OCI-LY7 (cell line): ENCODE measurements around the gene MYEOV. TPM values are rescaled to one million over a fixed set of nuclear protein-coding genes. Genes with fewer than 3 reads are reported as not detected.

ENCODE experiments used
- BruUV-seq: library from RNA; stranded (reverse); fragments of 400-500 nt; replicated peaks from 2 replicates; lab custom pipeline; 2021; lab: Mats Ljungman, UMichigan
- CTCF ChIA-PET: fragments of 300-600 bp; sonication (Branson Sonifier 250); formaldehyde crosslinking; loops from one replicate; lab custom pipeline; 2022; ENCODE audit warnings: antibody characterized with exemption; ENCODE audit not compliant: unreplicated experiment; lab: Charles Lee
- POLR2A ChIA-PET: fragments of 300-600 bp; sonication (Branson Sonifier 250); formaldehyde crosslinking; loops from one replicate; lab custom pipeline; 2022; ENCODE audit warnings: antibody characterized with exemption; lab: Charles Lee
- DNase-seq: peaks from one replicate; pipeline ENCODE4 v3.0.0-alpha.2; 2015; ENCODE audit warnings: low spot score
- H2AFZ ChIP-seq: fragments of 200-600 bp; sonication (generic), shearing (Covaris generic); 2 replicates; pipeline ENCODE4 v1.6.1; 2014; ENCODE audit warnings: mild to moderate bottlenecking, antibody characterized with exemption, low read length, moderate library complexity
- H3K27ac ChIP-seq: fragments of 200-600 bp; sonication (generic); 2 replicates; pipeline ENCODE4 v1.5.1; 2014; ENCODE audit warnings: mixed run types, low read depth, mild to moderate bottlenecking, moderate library complexity, low read length, inconsistent platforms; ENCODE audit not compliant: poor library complexity, severe bottlenecking
- H3K36me3 ChIP-seq: fragments of 200-600 bp; sonication (generic); 2 replicates; pipeline ENCODE4 v1.6.1; 2014; ENCODE audit warnings: mild to moderate bottlenecking, antibody characterized with exemption, low read length, moderate library complexity, mixed read lengths; ENCODE audit not compliant: insufficient read depth
- H3K4me1 ChIP-seq: fragments of 200-600 bp; sonication (generic); 2 replicates; pipeline ENCODE4 v1.5.1; 2014; ENCODE audit warnings: mild to moderate bottlenecking, low read length; ENCODE audit not compliant: insufficient read depth, poor library complexity, severe bottlenecking
- H3K4me2 ChIP-seq: fragments of 200-600 bp; sonication (generic); 2 replicates; pipeline ENCODE4 v1.6.1; 2014; ENCODE audit warnings: mild to moderate bottlenecking, low read length
- H3K4me3 ChIP-seq: fragments of 200-600 bp; sonication (generic); 2 replicates; pipeline ENCODE4 v1.5.1; 2014; ENCODE audit warnings: mild to moderate bottlenecking, low read depth, low read length; ENCODE audit not compliant: poor library complexity, severe bottlenecking
- H3K79me2 ChIP-seq: fragments of 200-600 bp; sonication (generic); 2 replicates; pipeline ENCODE4 v1.6.1; 2016; ENCODE audit warnings: low read depth, mild to moderate bottlenecking, low read length, moderate library complexity, mixed read lengths; ENCODE audit not compliant: insufficient read depth
- H3K9me2 ChIP-seq: fragments of 200-600 bp; sonication (generic); 2 replicates; pipeline ENCODE4 v1.6.1; 2016; ENCODE audit warnings: mild to moderate bottlenecking, low read length, mixed read lengths; ENCODE audit not compliant: insufficient read depth
- H3K9me3 ChIP-seq: fragments of 200-600 bp; sonication (generic); 2 replicates; pipeline ENCODE4 v1.6.1; 2014; ENCODE audit warnings: mild to moderate bottlenecking, mixed run types, low read length, mixed read lengths
- H4K20me1 ChIP-seq: fragments of 200-600 bp; sonication (generic); 2 replicates; pipeline ENCODE4 v1.6.1; 2014; ENCODE audit warnings: mild to moderate bottlenecking, antibody characterized with exemption, low read length, moderate library complexity, mixed read lengths; ENCODE audit not compliant: insufficient read depth
- EZH2phosphoT487 ChIP-seq: fragments of 200-600 bp; sonication (generic); IDR thresholded peaks from 2 replicates; pipeline ENCODE4 v1.6.1; 2018; ENCODE audit warnings: low read depth, borderline replicate concordance, mild to moderate bottlenecking, mixed run types, antibody characterized with exemption, low read length, moderate library complexity, mixed read lengths
- intact Hi-C: fragments of 100-400 bp; cut with micrococcal nuclease; formaldehyde crosslinking; loops from one replicate; pipeline ENCODE4 v1.10.0; 2022; ENCODE audit not compliant: unreplicated experiment
- total RNA-seq, 2 experiments: library from RNA; depleted of rRNA in 1 of 2; stranded (reverse); fragments of >200 nt in 1 of 2; shearing (Covaris generic) in 1 of 2; gene quantifications; 2 replicates each; pipeline ENCODE4 v1.2.3, GENCODE V29; 2014 to 2022
- TF ChIP-seq, protein P1 (sequence below): fragments of 200-600 bp; sonication (generic); conservative IDR thresholded peaks from 2 replicates; pipeline ENCODE4 v1.5.1; 2014; ENCODE audit warnings: mild to moderate bottlenecking, antibody characterized with exemption, low read length, moderate library complexity, mixed read lengths

The MYEOV gene
- total RNA-seq, 2 experiments from 2014 or later: 3.2 to 7.7 TPM

GRCh38 chr11:69291459-69292110 is 2.4 kb upstream of the MYEOV start:
- H3K79me2 ChIP-seq: no peaks in the 10 kb centered on the region; the same call in 1 of the 2 replicates
- no peaks in the 10 kb centered on the region for H3K9me2 ChIP-seq
- no TSS peak for BruUV-seq

DNA sequence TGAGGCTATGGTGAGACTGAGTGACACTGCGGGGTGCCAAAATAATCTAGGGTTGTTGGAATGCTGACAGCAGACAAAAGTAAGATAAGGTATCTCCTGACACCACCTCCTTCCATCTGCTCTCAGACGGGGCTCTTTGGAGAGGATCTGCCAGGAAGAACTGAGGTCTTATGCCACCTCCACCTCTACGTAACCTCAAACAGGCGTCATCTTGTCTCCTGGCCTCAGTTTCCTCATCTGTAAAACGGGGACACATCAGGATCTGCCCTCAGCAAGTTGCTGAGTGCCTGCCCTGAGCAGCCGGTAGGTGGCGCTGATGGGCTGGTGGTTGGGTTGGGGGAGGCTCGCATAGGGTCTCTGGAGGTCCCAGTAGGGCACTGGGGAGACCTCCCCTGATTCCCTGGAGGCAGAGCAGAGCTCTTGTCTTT is 1.7 kb upstream of the MYEOV start:
- no peak overlapping the region for H3K4me2 ChIP-seq
- H3K4me3 ChIP-seq: no peak overlapping the region
- no peaks in the 10 kb centered on the region for H3K36me3 ChIP-seq
- peaks cover 64% of the 10 kb centered on the region for H3K4me1 ChIP-seq
- no TSS peak for BruUV-seq
- H3K9me3 ChIP-seq: no peaks in the 10 kb centered on the region
- H3K79me2 ChIP-seq: no peaks in the 10 kb centered on the region; the same call in 1 of the 2 replicates
- H4K20me1 ChIP-seq: no peaks in the 10 kb centered on the region
- DNase-seq: peak; percentile 52
- no peaks in the 10 kb centered on the region for H3K9me2 ChIP-seq
- CTCF ChIA-PET: interaction anchor here (0.5 kb wide), 1 partner anchor 1856 kb away, joined by 3 read pairs; no protein-coding TSS in a partner anchor
- POLR2A ChIA-PET: no interaction called here
- TF ChIP-seq EZH2phosphoT487: no peak
- TF ChIP-seq, protein P1, sequence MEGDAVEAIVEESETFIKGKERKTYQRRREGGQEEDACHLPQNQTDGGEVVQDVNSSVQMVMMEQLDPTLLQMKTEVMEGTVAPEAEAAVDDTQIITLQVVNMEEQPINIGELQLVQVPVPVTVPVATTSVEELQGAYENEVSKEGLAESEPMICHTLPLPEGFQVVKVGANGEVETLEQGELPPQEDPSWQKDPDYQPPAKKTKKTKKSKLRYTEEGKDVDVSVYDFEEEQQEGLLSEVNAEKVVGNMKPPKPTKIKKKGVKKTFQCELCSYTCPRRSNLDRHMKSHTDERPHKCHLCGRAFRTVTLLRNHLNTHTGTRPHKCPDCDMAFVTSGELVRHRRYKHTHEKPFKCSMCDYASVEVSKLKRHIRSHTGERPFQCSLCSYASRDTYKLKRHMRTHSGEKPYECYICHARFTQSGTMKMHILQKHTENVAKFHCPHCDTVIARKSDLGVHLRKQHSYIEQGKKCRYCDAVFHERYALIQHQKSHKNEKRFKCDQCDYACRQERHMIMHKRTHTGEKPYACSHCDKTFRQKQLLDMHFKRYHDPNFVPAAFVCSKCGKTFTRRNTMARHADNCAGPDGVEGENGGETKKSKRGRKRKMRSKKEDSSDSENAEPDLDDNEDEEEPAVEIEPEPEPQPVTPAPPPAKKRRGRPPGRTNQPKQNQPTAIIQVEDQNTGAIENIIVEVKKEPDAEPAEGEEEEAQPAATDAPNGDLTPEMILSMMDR: peak; percentile 95
- no peak overlapping the region for H2AFZ ChIP-seq
- H3K27ac ChIP-seq: no peak overlapping the region
- intact Hi-C loops: loop anchor here (1.0 to 10.0 kb wide), 3 partner anchors 153 to 351 kb away; no protein-coding TSS in a partner anchor

More at GRCh38 chr11:69291459-69292110, 2.4 kb upstream of the MYEOV start:
- Histone ChIP-seq H2AFZ (no peak overlapping the region), H3K27ac (no peak overlapping the region), H3K4me3 (no peak overlapping the region), H3K9me3 (no peaks in the 10 kb centered on the region), H3K4me2 (no peak overlapping the region), H4K20me1 (no peaks in the 10 kb centered on the region), H3K4me1 (peaks cover 58% of the 10 kb centered on the region), H3K36me3 (no peaks in the 10 kb centered on the region)
- intact Hi-C loops: loop anchor here (1.0 to 10.0 kb wide), 3 partner anchors 153 to 352 kb away; no protein-coding TSS in a partner anchor
- CTCF ChIA-PET: no interaction called here
- DNase-seq: no peak
- TF ChIP-seq, protein P1: no peak
- TF ChIP-seq EZH2phosphoT487: no peak
- POLR2A ChIA-PET: interaction anchor here (0.6 kb wide), 1 partner anchor 122 kb away, joined by 3 read pairs; no protein-coding TSS in a partner anchor

- Histone ChIP-seq H3K79me2 (no peaks in the 10 kb centered on the region; the same call in 1 of the 2 replicates), H3K4me1 (peaks cover 64% of the 10 kb centered on the region), H3K36me3 (no peaks in the 10 kb centered on the region), H3K9me3 (no peaks in the 10 kb centered on the region), H3K27ac (no peak overlapping the region), H3K4me3 (no peak overlapping the region), H3K4me2 (no peak overlapping the region), H3K9me2 (no peaks in the 10 kb centered on the region), H4K20me1 (no peaks in the 10 kb centered on the region), H2AFZ (no peak overlapping the region)
- no TSS peak for BruUV-seq
- no peak for TF ChIP-seq EZH2phosphoT487
- TF ChIP-seq, protein P1: no peak
- POLR2A ChIA-PET: no interaction called here
- no peak for DNase-seq
- CTCF ChIA-PET: no interaction called here
- intact Hi-C loops: loop anchor here (10.0 kb wide), 1 partner anchor 152 kb away; no protein-coding TSS in a partner anchor
Measured at GRCh38 chr11:69293087-69293486, 868 bp upstream of the MYEOV start.
